ENCODE measurements around the gene TREH.

The TREH gene

GRCh38 chr11:118663381-118663780 is 16.1 kb downstream of the TREH start:
- no peak for DNase-seq

- DNase-seq: no peak
Observed at GRCh38 chr11:118662401-118663271, 16.8 kb downstream of the TREH start.

- DNase-seq: no peak
Observed at GRCh38 chr11:118661425-118662301, 17.8 kb downstream of the TREH start.

- DNase-seq: no peak
Observed at GRCh38 chr11:118660681-118661424, 18.6 kb downstream of the TREH start.

GRCh38 chr11:118659953-118660680 is 19.3 kb downstream of the TREH start:
- DNase-seq: no peak

GRCh38 chr11:118659314-118659952 is 20.0 kb downstream of the TREH start:
- DNase-seq: peak; percentile 62 to 82 (median 78)

GRCh38 chr11:118658429-118659313 is 20.8 kb downstream of the TREH start:
- no peak for DNase-seq

- DNase-seq: no peak
Observed at GRCh38 chr11:118657709-118658428, 21.6 kb downstream of the TREH start.

GRCh38 chr11:118657238-118657637 is 22.2 kb downstream of the TREH start:
- no peak for DNase-seq

- no peak for DNase-seq
Observed at GRCh38 chr11:118656563-118657165, 22.8 kb downstream of the TREH start.

GRCh38 chr11:118655486-118656190 is 23.8 kb downstream of the TREH start:
- no peak for DNase-seq

GRCh38 chr11:118653684-118654390 is 25.6 kb downstream of the TREH start:
- DNase-seq: no peak

- no peak for DNase-seq
Observed at GRCh38 chr11:118652681-118653181, 26.7 kb downstream of the TREH start.

- DNase-seq: no peak
Observed at GRCh38 chr11:118651820-118652219, 27.6 kb downstream of the TREH start.

- DNase-seq: no peak
Observed at GRCh38 chr11:118650366-118650765, 29.1 kb downstream of the TREH start.

GRCh38 chr11:118649941-118650340 is 29.5 kb downstream of the TREH start:
- no peak for DNase-seq

- DNase-seq: no peak
Observed at GRCh38 chr11:118648291-118648690, 31.2 kb downstream of the TREH start.

GRCh38 chr11:118646393-118646792 is 33.1 kb downstream of the TREH start:
- no peak for DNase-seq
